Putamen (tissue), 1 donor: Measurements from ENCODE around the gene B9D2.
"Not testable (repeated sequence)": the region's sequence is repeated elsewhere in the genome, so short reads cannot be mapped to it uniquely, and the experiment has no call there.

ENCODE experiments used
- DNase-seq: peaks from one replicate; pipeline ENCODE4 v3.0.0-alpha.2; 2016; ENCODE audit warnings: low spot score

B9D2 gene, protein sequence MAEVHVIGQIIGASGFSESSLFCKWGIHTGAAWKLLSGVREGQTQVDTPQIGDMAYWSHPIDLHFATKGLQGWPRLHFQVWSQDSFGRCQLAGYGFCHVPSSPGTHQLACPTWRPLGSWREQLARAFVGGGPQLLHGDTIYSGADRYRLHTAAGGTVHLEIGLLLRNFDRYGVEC

DNA sequence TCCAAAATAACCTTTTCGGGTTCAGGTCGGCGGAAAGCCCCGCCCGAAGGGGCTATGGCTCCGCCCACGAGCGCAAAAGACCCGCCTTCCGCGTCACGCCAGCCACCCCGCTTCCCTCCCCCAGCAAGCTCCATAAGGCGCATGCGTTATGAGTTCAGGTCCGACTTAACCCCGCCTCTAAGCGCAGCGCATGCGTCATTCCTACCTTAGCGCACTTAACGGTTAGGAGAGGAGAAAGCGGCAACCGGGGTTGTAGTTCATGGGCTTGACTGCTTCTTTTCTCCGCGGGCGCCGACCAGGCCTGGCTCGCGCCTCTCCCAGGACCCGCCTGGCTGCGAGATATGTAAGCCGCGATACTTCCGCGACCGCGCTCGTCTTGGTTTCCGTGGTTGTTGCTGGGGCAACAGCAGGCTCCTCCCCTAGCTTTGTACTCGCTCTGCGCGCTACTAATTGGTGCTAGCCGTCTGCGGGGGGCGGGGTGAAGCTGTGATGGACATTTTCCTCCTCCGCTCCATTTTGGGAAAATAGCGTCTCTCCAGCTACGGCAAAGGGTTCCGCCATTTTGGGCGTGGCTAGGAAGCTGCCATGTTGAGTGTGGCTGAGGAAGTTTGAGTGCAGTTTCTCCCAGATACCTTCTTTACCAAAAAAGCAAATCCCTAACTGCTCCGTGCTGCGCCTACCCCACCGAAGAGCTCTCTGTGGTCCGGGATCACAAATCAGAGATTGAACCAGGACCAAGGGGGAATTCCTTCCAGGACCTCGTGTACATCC lies at the start of gene B9D2:
B9D2 (minus strand) TSS at position 397 of the 771 bp plus-strand sequence. CDS start 630 bp downstream, outside the sequence.
- DNase-seq: peak; percentile 98

DNA sequence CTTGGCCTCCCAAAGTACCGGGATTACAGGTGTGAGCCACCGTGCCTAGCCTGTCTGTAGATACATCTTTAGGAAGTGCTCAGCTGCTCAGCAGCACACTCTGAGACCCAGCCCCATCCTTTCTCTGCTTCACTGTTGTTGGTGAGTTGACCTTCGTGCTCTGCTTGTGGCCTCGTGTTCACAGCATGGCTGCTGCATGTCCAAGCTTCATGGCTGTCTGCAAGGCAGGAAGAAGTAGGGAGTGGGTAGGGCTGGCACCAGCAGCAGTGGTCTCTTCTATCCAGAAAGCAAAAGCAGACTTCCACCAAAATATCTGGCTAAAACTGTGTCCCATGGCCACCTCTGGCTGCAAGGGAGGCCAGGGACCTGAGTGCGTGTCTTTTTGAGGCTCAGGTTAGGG lies 49.0 kb upstream of the B9D2 start:
- no peak for DNase-seq

DNA sequence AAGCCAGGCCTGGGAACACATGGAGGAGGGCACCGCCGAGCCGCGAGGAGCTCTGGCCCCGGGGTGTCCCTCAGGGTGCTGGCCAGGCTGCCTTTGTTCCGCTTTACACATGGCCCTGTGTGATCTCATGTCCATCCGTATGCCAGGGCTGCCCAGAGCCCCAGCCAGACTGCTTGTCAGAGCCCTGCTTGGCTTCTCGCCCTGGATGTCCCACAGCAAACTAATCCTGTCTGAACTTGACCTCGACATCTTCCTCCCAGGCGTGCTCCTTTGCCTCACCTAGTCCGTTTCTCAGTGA lies 48.0 kb upstream of the B9D2 start:
- DNase-seq: peak; percentile 62

DNA sequence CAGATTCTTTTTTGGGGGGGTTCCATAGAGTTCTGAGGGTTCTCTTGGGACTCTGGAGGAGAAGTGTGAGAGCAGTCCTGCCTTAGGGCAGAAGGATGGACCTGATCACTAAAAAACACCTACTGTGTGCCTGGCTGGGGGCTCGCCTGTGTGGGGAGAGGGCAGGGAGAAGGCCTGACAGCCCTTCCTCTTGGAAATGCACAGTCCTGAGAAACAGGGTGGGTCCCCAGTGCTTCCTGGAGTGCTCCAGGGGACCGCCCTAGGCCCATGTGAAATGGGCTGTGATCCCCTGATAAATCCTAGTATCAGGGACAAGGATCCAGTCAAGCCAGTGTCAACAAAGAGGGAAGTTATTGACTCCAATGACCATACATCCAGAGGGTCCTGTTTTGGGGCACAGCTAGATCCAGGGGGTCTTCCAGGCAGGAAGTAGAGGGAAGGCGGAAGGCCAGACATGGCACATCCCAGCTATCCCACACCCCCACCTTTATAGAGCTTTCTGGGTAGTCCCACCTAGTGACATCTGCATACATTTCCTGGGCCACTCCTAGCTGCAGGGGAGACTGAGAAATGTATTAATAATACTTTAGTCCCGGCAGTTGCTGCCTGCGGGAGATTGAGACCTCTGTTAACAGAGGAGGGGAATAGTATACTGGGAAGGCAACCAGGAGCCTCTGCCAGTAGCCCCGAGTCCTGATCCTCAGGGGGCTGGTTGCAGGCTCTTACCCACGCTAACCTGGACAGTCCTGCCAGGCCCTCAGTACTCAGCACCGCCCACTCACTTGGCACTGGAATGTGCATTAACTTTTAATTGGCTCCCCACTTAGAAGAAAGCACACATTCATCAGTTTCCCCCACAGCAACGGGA lies 47.4 kb upstream of the B9D2 start:
- DNase-seq: no peak

DNA sequence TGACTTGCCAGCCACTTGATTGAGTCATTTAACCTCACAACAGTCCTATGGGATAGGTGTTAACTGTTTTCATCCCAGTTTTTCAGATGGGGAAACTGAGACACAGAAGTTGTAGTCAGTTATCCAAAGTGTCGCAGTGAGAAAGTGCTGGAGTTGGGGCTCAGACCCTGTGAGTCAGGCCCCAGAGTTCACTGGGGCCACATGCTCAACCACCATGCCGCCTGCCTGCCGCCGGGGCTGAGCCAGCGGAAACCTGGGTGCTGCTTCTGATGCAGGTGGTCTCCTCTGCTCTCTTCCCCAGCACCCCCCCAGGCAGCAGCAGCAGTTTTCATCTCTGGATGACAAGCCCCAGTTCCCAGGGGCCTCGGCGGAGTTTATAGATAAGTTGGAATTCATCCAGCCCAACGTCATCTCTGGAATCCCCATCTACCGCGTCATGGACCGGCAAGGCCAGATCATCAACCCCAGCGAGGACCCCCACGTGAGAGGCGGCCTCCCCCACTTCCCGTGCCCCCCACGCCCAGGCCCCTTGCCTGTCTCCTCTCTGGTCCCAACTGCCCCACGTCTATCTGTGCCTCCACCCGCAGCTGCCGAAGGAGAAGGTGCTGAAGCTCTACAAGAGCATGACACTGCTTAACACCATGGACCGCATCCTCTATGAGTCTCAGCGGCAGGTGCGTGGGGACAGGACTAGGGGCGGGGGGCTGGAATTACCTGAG lies 46.5 kb upstream of the B9D2 start:
- no peak for DNase-seq

DNA sequence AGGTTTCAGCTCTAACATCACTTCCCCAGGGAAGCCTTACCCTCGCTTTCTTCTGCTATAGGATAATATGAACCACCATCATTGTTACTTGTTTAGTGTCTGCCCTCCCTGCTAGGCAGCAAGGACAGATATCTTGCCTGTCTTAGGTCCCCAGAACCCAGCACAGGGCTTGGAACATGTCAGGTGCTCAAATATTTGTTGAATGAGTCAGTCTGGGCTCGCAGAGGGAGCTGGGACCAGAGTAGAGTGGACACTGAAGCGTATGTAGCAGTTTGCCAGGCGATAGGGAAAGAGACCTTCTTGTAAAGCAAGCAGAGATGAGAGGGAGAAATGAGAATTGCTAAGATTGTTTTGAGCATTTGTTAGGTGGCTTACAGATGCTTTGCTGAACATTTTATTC lies 45.3 kb upstream of the B9D2 start:
- no peak for DNase-seq

DNA sequence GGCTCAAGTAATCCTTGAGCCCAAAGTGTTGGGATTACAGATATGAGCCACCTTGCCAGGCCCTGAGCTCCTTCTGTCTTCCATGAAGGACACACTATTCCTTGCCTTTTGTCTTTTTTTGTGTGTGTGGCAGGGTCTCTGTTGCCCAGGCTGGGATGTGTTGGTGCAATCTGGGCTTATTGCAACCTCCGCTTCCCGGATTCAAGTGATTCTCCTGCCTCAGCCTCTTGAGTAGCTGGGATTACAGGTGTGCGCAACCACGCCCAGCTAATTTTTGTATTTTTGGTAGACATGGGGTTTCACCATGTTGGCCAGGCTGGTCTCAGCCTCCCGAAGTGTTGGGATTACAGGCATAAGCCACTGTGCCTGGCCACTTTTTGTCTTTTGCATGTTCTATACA lies 44.9 kb upstream of the B9D2 start:
- not testable (repeated sequence) for DNase-seq

DNA sequence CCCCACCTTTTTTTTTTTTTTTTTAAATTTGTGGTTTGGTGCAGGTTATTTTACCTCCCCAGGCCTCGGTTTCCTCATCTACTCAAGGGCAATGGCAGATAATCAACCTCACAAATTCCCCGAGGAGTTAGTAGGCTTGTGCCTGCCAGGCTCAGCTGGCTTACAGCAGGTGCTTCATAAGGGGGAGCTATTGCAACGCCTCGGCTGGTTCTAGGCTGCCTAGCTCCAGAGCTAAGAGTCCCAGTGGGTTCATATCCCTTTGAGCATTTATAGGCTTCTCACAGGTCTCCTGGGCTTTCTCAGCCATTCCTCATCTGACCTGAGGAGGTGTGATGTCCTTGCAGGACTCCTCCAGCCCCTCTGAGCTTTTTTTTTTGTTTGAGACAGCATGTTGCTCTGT lies 44.3 kb upstream of the B9D2 start:
- DNase-seq: no peak

DNA sequence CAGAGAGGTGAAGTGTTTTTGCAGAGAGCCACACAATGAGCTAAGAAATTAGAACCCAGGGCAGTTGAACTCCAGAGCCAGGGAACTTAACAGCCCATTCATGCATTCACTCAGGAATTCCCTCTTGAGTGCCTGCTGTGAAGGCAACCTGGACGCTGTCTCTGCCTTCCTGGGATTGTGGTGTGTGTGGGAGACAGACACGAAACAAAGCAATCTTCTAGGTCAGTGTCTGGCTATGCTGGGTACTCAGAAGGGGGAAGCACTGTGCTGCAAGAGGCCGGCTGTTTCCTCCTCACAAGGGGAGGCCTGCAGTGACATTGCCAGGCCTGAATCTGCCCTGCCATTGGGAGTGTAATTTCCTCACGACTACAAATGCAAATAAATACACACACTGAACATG lies 43.3 kb upstream of the B9D2 start:
- no peak for DNase-seq

DNA sequence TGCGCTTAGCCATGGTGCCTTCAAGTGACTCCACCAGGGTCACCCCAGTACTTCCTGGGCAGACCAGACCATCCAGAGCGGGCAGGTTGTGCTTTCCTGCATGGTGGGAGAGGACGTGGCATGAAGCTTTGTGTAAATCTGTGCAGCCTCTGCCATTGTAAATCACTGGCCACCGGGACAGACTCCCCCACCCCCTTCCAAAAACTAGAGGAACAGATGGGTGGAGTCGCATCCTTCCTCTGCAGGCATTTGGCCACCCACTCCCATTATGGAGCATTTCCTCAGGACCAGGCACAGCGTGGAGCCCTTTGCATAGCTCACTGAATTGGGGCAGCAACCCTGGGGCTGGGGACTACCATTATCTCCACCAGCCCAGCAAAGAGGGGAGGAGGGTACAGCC lies 41.8 kb upstream of the B9D2 start:
- no peak for DNase-seq

DNA sequence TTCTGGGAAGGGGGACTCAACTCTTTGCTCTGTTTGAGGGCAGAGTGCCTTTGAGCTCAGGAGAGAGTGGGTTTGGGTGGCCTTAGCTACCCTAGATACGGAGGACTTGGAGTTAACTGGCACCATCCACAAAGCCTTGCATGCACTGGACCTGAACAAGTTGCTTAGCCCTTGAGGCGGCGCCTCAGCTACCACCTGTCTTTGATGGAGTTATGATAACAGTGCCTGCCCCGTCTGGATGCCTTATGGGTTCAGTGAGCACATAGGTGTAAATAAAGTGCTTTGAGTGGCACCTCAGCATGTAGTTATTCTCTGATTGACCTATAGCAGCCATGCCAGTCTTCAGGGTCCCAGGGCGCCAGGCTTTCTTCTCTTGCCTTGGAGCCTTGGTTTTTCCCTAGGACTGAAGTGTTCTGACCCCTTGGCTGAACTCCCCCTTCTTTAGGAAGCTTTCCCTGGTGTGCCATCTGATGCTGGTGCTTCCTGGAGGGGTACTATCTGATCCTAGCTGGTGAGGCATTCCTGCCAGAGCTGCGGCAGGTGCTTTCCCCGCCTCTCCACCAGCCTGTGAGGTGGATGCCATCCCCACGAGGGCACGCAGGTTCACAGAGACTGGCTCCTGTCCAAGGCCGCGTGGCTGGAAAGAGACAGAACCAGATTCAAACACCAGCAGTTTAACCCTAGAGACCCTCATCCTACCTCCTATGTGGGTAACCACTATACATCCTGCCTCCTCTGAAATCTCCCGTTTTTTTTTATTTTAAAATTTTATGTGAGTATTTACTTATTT lies 39.4 kb upstream of the B9D2 start:
- no peak for DNase-seq

DNA sequence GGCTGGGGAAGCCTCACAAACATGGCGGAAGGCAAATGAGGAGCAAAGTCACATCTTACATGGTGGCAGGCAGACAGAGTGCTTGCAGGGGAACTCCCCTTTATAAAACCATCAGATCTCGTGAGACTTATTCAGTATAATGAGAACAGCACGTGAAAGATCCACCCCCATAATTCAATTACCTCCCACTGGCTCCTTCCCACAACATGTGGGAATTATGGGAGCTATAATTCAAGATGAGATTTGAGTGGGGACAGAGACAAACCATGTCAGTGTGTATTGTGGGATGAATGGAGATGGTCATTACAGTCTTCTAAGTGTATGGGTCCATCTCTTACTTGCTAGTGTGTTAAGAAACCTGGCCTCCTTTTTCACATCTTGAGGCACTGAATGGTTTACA lies 38.1 kb upstream of the B9D2 start:
- no peak for DNase-seq

DNA sequence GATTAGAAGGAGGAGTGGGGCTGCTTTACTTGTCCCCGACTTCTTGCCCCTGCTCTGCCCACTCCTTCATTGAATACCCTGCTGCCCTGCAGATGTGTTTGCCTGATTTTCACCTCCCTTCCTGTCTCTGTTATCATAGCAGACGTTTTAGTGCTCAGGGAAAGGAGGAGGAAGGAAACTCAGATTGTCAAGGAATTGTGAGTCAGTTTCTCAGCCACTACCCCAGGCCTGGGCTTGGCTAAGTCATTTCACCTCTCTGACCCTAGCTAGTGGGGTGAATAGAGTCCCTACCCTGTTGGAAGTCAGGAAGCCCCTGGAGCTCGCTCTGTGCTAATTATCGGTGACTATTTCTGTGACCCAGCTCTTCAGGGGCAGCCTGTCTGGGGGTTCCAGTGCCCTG lies 37.5 kb upstream of the B9D2 start:
- no peak for DNase-seq

DNA sequence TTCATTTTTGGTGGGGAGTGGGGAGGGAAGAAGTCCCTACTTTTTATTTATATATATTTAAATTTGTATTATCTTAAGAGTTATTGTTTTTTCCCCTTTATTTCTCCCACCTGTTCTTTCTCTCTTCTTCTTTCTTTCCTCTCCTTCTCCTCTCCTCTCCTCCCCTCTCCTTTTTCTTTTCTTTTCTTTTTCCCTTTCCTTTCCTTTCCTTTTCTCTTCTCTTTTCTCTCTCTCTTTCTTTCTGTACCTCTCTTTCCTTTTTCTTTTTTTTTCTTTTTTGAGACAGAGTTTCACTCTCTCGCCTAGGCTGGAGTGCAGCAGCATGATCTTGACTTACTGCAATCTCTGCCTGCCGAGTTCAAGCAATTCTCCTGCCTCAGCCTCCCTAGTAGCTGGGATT lies 35.6 kb upstream of the B9D2 start:
- DNase-seq: no peak

DNA sequence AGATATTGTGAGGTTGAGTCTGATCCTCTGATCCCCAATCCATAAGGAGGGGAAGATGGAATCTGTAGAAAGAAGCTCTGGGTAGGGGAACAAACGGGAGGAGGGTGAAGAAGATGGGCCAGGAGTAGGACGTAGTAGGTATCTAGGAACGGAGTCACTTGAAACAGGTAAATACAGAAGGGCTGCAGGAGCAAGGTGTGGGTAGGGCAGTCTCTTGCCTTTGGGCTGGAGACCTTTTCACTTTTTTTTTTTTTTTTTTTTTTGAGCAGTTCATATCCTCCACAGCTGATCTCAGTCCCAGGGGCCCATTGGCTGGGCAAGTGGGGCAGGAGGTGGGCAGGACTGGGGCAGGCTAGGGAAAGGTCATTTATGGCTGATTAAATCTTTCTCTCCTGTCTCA lies 35.1 kb upstream of the B9D2 start:
- DNase-seq: no peak

DNA sequence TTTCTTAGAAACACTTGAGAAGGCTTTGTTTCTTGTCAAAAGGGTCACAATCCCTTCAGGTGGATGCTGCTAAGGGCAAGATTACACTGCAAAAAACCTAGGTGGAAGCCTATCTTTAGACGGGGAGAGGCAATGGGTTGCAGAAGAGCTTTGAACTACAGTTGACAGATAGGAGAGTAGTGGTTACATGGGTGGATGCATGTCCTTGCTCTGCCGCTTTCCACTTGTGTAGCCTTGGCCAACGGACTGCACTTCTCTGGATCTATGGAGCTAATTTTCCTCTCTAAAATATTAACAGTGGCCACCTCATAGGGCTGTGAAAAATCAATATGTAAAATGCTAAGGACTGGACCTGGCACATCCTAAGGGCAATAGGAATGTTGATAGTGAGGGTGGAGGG lies 34.6 kb upstream of the B9D2 start:
- DNase-seq: no peak

DNA sequence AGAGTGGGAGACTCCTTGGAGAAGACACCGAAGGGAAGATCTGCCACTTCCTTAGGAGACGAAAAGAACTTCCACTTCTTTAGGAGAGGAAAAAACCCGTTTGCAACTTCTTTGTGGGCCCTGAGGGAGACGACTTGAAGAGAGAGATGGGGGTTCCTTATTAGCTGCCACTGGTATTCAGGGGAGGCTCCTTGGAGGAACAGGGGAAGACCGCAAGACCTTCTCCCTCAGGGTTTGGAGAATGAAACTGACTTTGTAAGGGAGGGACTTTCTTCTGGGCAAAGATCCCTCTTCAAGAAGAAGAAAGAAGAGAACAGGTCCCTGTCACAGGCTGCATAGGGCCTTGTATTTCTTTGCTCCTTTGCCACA lies 34.1 kb upstream of the B9D2 start:
- DNase-seq: no peak

DNA sequence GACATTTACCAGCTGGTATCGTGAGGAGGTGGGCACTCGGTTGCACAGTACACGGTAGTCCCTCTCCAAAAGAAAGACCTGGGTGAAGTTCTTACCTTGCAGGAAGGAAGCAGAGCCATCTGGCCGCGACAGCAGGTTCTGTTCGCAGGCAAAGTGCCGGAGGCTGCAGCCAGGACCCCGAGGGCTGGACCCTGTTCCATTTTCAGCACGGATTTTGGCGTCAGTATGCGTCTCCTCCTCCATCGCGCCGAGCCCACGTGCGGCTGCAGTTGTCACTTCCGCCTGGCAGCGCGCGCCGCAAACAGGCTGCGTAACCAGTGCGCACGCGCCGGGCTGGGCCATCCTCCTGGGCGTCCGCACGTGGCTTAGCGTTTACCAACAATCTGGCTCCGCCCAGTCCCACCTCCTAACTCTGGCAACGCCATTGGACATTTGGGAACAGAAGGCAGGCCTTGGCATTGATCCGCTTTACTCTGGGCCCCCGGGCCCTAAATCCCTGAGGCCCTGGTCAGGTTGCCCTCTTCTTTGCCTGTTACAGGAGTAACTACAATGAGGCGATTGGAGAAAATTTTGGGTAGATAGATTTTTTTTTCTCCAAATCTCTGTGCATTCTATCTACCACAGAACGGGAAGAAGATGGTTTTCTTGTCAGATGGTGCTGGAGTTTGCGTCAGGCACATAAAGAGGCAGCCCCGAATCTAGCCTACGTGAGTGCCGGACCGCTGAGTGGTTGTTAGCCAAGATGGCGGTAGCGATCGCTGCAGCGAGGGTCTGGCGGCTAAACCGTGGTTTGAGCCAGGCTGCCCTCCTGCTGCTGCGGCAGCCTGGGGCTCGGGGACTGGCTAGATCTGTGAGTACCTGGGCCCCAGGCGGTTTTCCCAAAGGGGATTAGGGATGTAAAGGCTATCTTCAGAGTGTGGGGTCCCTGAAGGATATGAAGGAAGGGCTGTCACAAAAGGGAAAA lies 33.4 kb upstream of the B9D2 start, which contains the start of the genes BCKDHA and EXOSC5:
BCKDHA (plus strand) TSS at position 733 of the 964 bp plus-strand sequence; CDS start at position 743, 10 bp downstream.
EXOSC5 (minus strand) TSS at position 274 of the 964 bp plus-strand sequence; CDS start at position 243, 31 bp downstream.
- peak; percentile 99 for DNase-seq

DNA sequence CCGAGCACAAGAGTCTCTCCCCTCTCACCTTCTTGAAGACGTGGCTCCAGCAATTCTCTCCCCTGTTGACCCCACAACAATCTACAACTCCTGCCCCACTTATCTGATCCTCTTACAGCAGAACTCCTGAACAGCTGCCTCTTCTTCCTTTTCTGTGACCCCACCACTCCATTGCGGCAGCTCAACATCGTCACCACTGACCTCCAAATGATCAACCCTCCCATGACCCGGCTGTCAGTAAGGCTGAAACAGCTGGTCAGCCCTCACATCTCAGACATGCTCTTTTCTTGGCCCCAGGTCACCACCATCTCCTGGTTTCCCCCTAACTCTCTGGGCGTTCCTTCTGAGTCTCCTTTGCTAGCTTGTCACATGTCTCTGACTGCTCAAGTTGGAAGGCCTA lies 31.4 kb upstream of the B9D2 start:
- DNase-seq: no peak

DNA sequence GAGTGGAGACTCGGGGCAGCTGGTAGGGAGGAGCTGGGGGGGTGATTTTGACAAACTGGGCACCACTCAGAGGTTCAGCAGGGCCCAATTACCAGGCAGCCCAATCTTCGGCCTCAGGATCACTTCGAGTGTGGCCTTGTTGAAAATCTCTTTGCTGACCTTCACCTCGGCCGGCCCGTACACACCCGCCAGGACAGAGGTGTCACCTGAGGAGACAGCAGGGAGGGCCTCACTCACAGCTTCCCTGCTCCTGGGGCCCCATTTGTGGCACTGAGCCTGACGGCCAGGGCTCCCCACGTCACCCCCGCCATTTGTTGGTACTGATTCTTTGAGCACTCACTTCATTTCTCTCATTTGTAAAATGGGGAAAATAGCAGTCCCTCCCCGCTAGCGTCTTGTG lies 28.8 kb upstream of the B9D2 start:
- DNase-seq: no peak
